ENCODE data around the gene ZNF143. TPM values are rescaled to one million over a fixed set of nuclear protein-coding genes. Genes with fewer than 3 reads are reported as not detected.
A peak's percentile ranks its signal among the peaks of the same experiment; 100 is the strongest.

ZNF143 gene
- total and polyA plus RNA-seq, 7 experiments from 2014 or later: 29.6 to 47.5 (median 41.5) TPM

GRCh38 chr11:9493492-9493891, 32.7 kb downstream of the ZNF143 start:
- intact Hi-C loops (cut with micrococcal nuclease): no loop called here
- POLR2A ChIA-PET: no interaction called here
- peaks cover 0 to 52% (median 24%) of the 10 kb centered on the region in 5 donors for H3K36me3 Mint-ChIP-seq
- H3K9me3 Mint-ChIP-seq: no peaks in the 10 kb centered on the region
- CTCF ChIA-PET: no interaction called here
- peaks cover 0 to 6% (median 0%) of the 10 kb centered on the region in 7 donors for H3K4me1 Mint-ChIP-seq
- ATAC-seq (no peak), DNase-seq (no peak)
- H3K4me3 ChIP-seq (ENCODE audit: low read length): no peak overlapping the region
- peak overlapping the region in 1 of 9 donors; percentile 13 for H3K27ac Mint-ChIP-seq
- H3K4me3 Mint-ChIP-seq: no peak overlapping the region
- H3K27me3 Mint-ChIP-seq: no peaks in the 10 kb centered on the region
- no peak overlapping the region for H3K27ac ChIP-seq (ENCODE audit: low read depth, low read length)
- no peaks in the 10 kb centered on the region for H3K9me3 ChIP-seq (ENCODE audit: control insufficient read depth in 2 of 3, low read length in 3 of 3)
- H3K36me3 ChIP-seq (ENCODE audit: control insufficient read depth in 2 of 3, insufficient read depth in 3 of 3, low read length in 3 of 3): peaks cover 17 to 61% (median 21%) of the 10 kb centered on the region in 3 experiments
- no peaks in the 10 kb centered on the region for H3K27me3 ChIP-seq (ENCODE audit: control insufficient read depth in 2 of 2, insufficient read depth in 2 of 2, low read length in 2 of 2)
- no peaks in the 10 kb centered on the region for H3K4me1 ChIP-seq (ENCODE audit: control insufficient read depth in 2 of 2, insufficient read depth in 2 of 2, low read length in 2 of 2)

GRCh38 chr11:9494316-9494715, 33.5 kb downstream of the ZNF143 start:
- H3K9me3 ChIP-seq (ENCODE audit: control insufficient read depth in 2 of 3, low read length in 3 of 3): no peaks in the 10 kb centered on the region
- no peaks in the 10 kb centered on the region for H3K27me3 ChIP-seq (ENCODE audit: control insufficient read depth in 2 of 2, insufficient read depth in 2 of 2, low read length in 2 of 2)
- Mint-ChIP-seq H3K4me1 (peaks cover 0 to 2% (median 0%) of the 10 kb centered on the region in 7 donors), H3K36me3 (peaks cover 0 to 50% (median 24%) of the 10 kb centered on the region in 5 donors), H3K27me3 (no peaks in the 10 kb centered on the region), H3K9me3 (no peaks in the 10 kb centered on the region), H3K27ac (peak overlapping the region in 1 of 9 donors; percentile 38), H3K4me3 (no peak overlapping the region)
- DNase-seq (no peak), ATAC-seq (no peak)
- intact Hi-C loops (cut with micrococcal nuclease): no loop called here
- ChIA-PET CTCF (no interaction called here), POLR2A (no interaction called here)
- no peak overlapping the region for H3K27ac ChIP-seq (ENCODE audit: low read depth, low read length)
- no peaks in the 10 kb centered on the region for H3K4me1 ChIP-seq (ENCODE audit: control insufficient read depth in 2 of 2, insufficient read depth in 2 of 2, low read length in 2 of 2)
- H3K36me3 ChIP-seq (ENCODE audit: control insufficient read depth in 2 of 3, insufficient read depth in 3 of 3, low read length in 3 of 3): peaks cover 19 to 69% (median 23%) of the 10 kb centered on the region in 3 experiments
- H3K4me3 ChIP-seq (ENCODE audit: low read length): no peak overlapping the region

GRCh38 chr11:9495803-9496514, 35.1 kb downstream of the ZNF143 start:
- ATAC-seq (no peak), DNase-seq (no peak)
- H3K9me3 Mint-ChIP-seq: no peaks in the 10 kb centered on the region
- intact Hi-C loops (cut with micrococcal nuclease): no loop called here
- Histone ChIP-seq H3K4me3 (ENCODE audit: low read length) (no peak overlapping the region), H3K27me3 (ENCODE audit: control insufficient read depth in 2 of 2, insufficient read depth in 2 of 2, low read length in 2 of 2) (no peaks in the 10 kb centered on the region), H3K9me3 (ENCODE audit: control insufficient read depth in 2 of 3, low read length in 3 of 3) (no peaks in the 10 kb centered on the region), H3K27ac (ENCODE audit: low read depth, low read length) (no peak overlapping the region), H3K36me3 (ENCODE audit: control insufficient read depth in 2 of 3, insufficient read depth in 3 of 3, low read length in 3 of 3) (peaks cover 23 to 86% (median 24%) of the 10 kb centered on the region in 3 experiments), H3K4me1 (ENCODE audit: control insufficient read depth in 2 of 2, insufficient read depth in 2 of 2, low read length in 2 of 2) (no peaks in the 10 kb centered on the region)
- ChIA-PET CTCF (interaction anchor here (3.1 kb wide), 1 partner anchor 11 kb away, joined by 20 read pairs; no protein-coding TSS in a partner anchor), POLR2A (no interaction called here)
- H3K27me3 Mint-ChIP-seq: no peaks in the 10 kb centered on the region
- H3K27ac Mint-ChIP-seq: no peak overlapping the region
- H3K36me3 Mint-ChIP-seq: peaks cover 2 to 50% (median 21%) of the 10 kb centered on the region in 5 donors
- H3K4me1 Mint-ChIP-seq: no peaks in the 10 kb centered on the region
- H3K4me3 Mint-ChIP-seq: no peak overlapping the region

GRCh38 chr11:9498457-9499078, 37.8 kb downstream of the ZNF143 start:
- POLR2A ChIA-PET: no interaction called here
- ATAC-seq (no peak), DNase-seq (no peak)
- CTCF ChIA-PET: interaction anchor here (0.6 to 3.1 kb wide), 3 partner anchors 8 to 332 kb away, joined by 3 to 20 read pairs (median 3); no protein-coding TSS in a partner anchor
- no peak overlapping the region for H3K27ac ChIP-seq (ENCODE audit: low read depth, low read length)
- no peaks in the 10 kb centered on the region for H3K27me3 Mint-ChIP-seq
- no peak overlapping the region for H3K4me3 Mint-ChIP-seq
- peaks cover 0 to 1% (median 0%) of the 10 kb centered on the region in 11 donors for H3K9me3 Mint-ChIP-seq
- no peak overlapping the region for H3K4me3 ChIP-seq (ENCODE audit: low read length)
- peaks cover 27 to 86% (median 30%) of the 10 kb centered on the region in 3 experiments for H3K36me3 ChIP-seq (ENCODE audit: control insufficient read depth in 2 of 3, insufficient read depth in 3 of 3, low read length in 3 of 3)
- H3K4me1 ChIP-seq (ENCODE audit: control insufficient read depth in 2 of 2, insufficient read depth in 2 of 2, low read length in 2 of 2): no peaks in the 10 kb centered on the region
- H3K36me3 Mint-ChIP-seq: peaks cover 10 to 61% (median 25%) of the 10 kb centered on the region in 5 donors
- H3K27ac Mint-ChIP-seq: peak overlapping the region in 2 of 9 donors; percentile 48 to 71
- H3K4me1 Mint-ChIP-seq: no peaks in the 10 kb centered on the region
- no peaks in the 10 kb centered on the region for H3K27me3 ChIP-seq (ENCODE audit: control insufficient read depth in 2 of 2, insufficient read depth in 2 of 2, low read length in 2 of 2)
- intact Hi-C loops (cut with micrococcal nuclease): no loop called here
- H3K9me3 ChIP-seq (ENCODE audit: control insufficient read depth in 2 of 3, low read length in 3 of 3): no peaks in the 10 kb centered on the region

- ATAC-seq (peak; percentile 92), DNase-seq (peak; percentile 48 to 74 (median 66))
- intact Hi-C loops (cut with micrococcal nuclease): loop anchor here (1.0 to 5.0 kb wide), 9 partner anchors 45 to 594 kb away; partner anchors contain the start of genes AKIP1 (in 1 of the 2) and ZNF143 (in 1 of the 2)
- peaks cover 6 to 35% (median 20%) of the 10 kb centered on the region in 5 donors for H3K36me3 Mint-ChIP-seq
- no peak overlapping the region for H3K4me3 Mint-ChIP-seq
- Histone ChIP-seq H3K4me3 (ENCODE audit: low read length) (no peak overlapping the region), H3K36me3 (ENCODE audit: control insufficient read depth in 2 of 3, insufficient read depth in 3 of 3, low read length in 3 of 3) (peaks cover 7 to 21% (median 16%) of the 10 kb centered on the region in 3 experiments), H3K9me3 (ENCODE audit: control insufficient read depth in 2 of 3, low read length in 3 of 3) (no peaks in the 10 kb centered on the region), H3K4me1 (ENCODE audit: control insufficient read depth in 2 of 2, insufficient read depth in 2 of 2, low read length in 2 of 2) (no peaks in the 10 kb centered on the region), H3K27me3 (ENCODE audit: control insufficient read depth in 2 of 2, insufficient read depth in 2 of 2, low read length in 2 of 2) (no peaks in the 10 kb centered on the region), H3K27ac (ENCODE audit: low read depth, low read length) (no peak overlapping the region)
- peak overlapping the region in 2 of 9 donors; percentile 35 to 52 for H3K27ac Mint-ChIP-seq
- ChIA-PET POLR2A (interaction anchor here (2.2 kb wide), 1 partner anchor 46 kb away, joined by 10 read pairs; the partner anchor contains the start of gene ZNF143), CTCF (interaction anchor here (0.5 to 6.3 kb wide), 24 partner anchors 9 to 872 kb away, joined by 3 to 52 read pairs (median 5); partner anchors contain the start of gene WEE1)
- no peaks in the 10 kb centered on the region for H3K9me3 Mint-ChIP-seq
- H3K4me1 Mint-ChIP-seq: peaks cover 0 to 13% (median 6%) of the 10 kb centered on the region in 7 donors
- H3K27me3 Mint-ChIP-seq: no peaks in the 10 kb centered on the region
Observed at GRCh38 chr11:9506489-9507276, 45.9 kb downstream of the ZNF143 start.

- ATAC-seq: no peak
- Histone ChIP-seq H3K36me3 (ENCODE audit: control insufficient read depth in 2 of 3, insufficient read depth in 3 of 3, low read length in 3 of 3) (peaks cover 7 to 24% (median 16%) of the 10 kb centered on the region in 3 experiments), H3K4me3 (ENCODE audit: low read length) (no peak overlapping the region), H3K9me3 (ENCODE audit: control insufficient read depth in 2 of 3, low read length in 3 of 3) (no peaks in the 10 kb centered on the region), H3K27me3 (ENCODE audit: control insufficient read depth in 2 of 2, insufficient read depth in 2 of 2, low read length in 2 of 2) (no peaks in the 10 kb centered on the region), H3K4me1 (ENCODE audit: control insufficient read depth in 2 of 2, insufficient read depth in 2 of 2, low read length in 2 of 2) (no peaks in the 10 kb centered on the region), H3K27ac (ENCODE audit: low read depth, low read length) (no peak overlapping the region)
- CTCF ChIA-PET: interaction anchor here (0.7 to 6.3 kb wide), 15 partner anchors 9 to 872 kb away, joined by 3 to 52 read pairs (median 6); no protein-coding TSS in a partner anchor
- Mint-ChIP-seq H3K27ac (no peak overlapping the region), H3K4me3 (no peak overlapping the region), H3K27me3 (no peaks in the 10 kb centered on the region), H3K4me1 (peaks cover 0 to 13% (median 6%) of the 10 kb centered on the region in 7 donors), H3K36me3 (peaks cover 6 to 33% (median 19%) of the 10 kb centered on the region in 5 donors), H3K9me3 (no peaks in the 10 kb centered on the region)
- POLR2A ChIA-PET: interaction anchor here (2.2 kb wide), 1 partner anchor 47 kb away, joined by 10 read pairs; the partner anchor contains the start of gene ZNF143
- intact Hi-C loops (cut with micrococcal nuclease): loop anchor here (5.0 kb wide), 3 partner anchors 75 to 595 kb away; partner anchors contain the start of gene AKIP1 (in 1 of the 2)
- DNase-seq: no peak
Observed at GRCh38 chr11:9507277-9507580, 46.4 kb downstream of the ZNF143 start.
